Parietal lobe (tissue), 1 donor: ENCODE results near the gene NEUROG3. TPM values are rescaled to one million over a fixed set of nuclear protein-coding genes. Genes with fewer than 3 reads are reported as not detected.

Experiments
- total RNA-seq: library from RNA; depleted of rRNA; stranded (reverse); fragments of >200 nt; gene quantifications from one replicate; pipeline ENCODE4 v1.2.3, GENCODE V29; 2014

Gene NEUROG3, protein sequence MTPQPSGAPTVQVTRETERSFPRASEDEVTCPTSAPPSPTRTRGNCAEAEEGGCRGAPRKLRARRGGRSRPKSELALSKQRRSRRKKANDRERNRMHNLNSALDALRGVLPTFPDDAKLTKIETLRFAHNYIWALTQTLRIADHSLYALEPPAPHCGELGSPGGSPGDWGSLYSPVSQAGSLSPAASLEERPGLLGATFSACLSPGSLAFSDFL
- total RNA-seq = not detected

DNA sequence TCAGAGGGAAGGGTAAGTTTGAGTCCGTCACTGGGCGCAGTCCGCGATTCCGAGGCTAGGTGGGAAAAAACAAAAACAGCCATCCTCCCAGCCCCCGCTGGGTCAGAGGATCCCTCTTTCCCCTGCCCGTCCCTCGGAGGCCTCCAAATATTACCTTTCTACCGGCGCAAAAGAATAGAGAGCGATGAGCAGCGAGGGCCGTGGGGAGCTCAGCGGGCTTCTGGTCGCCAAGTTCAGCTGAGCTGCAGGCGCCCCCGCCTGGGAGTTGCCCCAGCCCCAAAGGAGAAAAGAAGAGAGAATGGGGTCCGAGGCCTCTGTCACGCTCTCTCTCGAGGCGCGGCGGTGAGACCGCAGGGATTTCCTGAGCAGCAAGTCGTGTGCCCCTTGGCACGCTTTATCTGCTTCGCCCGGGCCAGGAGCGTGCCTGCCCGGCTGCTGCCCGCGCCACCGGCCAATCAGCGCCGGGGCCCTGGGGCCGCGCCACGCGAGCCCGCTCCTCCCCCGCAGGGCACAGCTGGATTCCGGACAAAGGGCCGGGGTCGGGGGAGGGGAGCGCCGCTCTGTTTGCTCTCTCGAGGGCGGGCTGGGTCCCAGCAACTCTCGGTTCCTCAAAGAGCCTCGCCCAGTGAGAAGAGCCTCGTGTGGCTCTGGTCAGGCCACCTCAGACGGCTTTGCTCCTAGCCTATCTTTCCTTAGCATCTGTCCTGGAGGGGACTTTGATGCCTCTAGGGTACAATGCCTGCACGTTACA is at the start of gene NEUROG3:
TSS of gene NEUROG3 (minus strand) at position 367 of the 751 bp plus-strand sequence. CDS start 379 bp downstream, outside the sequence.

Other genes with a start within 250 kb of the NEUROG3 start
- gene TACR2, start 156.5 kb downstream of the NEUROG3 start, total RNA-seq = 1.3 TPM
- gene TSPAN15, start 122.0 kb downstream of the NEUROG3 start, total RNA-seq = 5.0 TPM
- gene FAM241B, start 56.8 kb upstream of the NEUROG3 start, total RNA-seq = 8.1 TPM
- 5.0 TPM for gene COL13A1, start 228.5 kb upstream of the NEUROG3 start, total RNA-seq